HG03432 (cell line): ENCODE results near the gene IBA57.

Experiments
- ATAC-seq: cut with Tn5 transposase; IDR thresholded peaks from one replicate; pipeline ENCODE4 v1.9.1; 2021; ENCODE audit warnings: mild to moderate bottlenecking, moderate library complexity; ENCODE audit not compliant: unreplicated experiment

IBA57 gene

DNA sequence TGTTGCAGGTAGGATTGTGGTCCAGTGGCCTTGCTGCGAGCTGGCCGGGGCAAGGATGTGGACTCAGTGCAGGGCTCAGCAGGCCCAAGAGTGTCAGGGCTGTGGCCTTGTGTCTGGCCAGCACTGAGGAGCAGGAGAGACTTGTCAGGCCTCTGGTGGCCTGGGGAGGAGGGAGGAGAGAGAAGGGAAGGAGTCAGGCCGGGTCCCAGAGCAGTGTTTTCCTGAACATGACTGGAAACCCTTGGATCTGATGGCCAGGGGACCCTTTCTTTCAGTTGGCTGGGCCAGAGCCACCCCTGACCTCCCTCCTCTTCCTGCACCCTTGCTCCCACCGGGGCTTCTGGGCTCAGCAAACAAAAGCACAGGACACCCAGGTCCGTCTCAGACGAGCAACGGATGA lies 5.1 kb downstream of the IBA57 start:
- no peak for ATAC-seq

DNA sequence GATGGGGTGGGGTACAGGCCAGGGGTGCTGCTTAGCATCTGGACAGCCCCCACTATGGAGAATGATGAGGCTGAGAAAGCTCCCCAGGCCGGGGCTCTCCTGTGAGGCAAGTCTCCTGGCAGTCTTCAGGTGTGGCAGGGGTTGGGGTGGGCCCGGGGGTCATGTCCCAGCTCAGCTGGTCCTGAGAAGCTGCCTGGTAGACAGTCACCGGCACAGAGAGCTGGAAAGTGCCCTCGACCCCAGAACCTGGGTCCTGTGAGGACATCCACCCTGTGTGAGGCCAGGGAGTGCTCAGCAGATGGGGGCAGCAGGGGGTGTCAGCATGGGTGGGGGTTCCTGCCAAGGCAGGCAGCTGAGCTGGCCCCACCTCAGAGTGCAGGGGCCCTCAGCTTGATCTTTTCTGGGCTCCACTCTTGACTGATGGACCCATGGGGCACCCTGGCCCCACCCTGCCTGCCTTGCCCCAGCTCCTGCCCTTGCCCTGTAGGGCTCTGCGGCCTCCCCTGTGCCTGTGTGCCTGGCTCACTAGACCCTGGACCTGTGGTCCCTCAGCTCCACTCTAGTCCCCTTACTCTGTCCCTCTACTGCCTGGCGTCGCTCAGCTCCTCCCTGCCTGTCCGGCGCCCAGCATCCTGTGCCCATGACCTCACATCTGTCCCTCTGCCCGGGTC lies 5.8 kb downstream of the IBA57 start:
- no peak for ATAC-seq

DNA sequence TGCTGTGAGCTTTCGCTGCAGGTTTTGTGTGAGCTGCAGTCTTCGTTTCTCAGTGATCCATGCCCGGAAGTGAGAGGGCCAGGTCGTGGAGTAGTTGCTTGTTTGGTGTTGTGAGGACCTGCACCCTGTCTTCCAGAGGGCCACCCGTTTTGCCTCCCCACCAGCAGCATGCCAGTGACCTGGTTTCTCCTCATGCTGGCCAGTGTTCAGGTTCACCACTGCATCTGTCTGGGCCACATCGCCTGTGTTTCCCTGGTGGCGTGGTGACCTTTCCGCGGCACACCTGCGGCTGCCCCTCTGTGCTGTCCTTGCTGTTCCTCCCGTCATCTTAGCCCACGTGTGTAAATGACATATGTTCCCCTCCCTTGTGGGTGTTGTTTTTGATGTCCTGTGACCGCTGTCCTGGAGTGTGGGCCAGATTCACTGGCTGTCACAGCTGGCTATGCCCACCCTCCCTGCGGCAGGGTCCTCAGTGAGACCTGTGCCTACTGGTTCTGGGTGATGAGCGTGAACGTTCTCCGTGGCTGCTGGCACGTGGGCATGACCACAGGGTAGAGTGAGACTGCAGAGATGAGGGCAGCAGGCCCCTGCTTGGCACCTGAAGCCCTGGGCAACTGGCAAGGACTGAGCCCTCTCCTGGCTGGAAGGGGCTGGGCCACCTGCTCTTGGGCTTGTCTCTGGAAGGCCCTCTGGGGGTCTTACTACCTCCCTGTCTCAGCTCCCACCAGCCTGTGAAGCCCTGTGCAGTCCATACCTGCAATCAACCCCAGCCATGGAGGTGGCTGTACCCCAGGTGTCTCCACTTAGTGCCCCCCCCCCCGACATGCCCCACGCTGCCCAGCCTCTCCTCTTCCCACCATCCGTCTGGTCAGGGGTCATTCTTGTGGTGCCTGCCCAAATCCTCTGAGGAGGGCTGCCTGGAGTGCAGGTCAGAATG lies 7.3 kb downstream of the IBA57 start:
- no peak for ATAC-seq

DNA sequence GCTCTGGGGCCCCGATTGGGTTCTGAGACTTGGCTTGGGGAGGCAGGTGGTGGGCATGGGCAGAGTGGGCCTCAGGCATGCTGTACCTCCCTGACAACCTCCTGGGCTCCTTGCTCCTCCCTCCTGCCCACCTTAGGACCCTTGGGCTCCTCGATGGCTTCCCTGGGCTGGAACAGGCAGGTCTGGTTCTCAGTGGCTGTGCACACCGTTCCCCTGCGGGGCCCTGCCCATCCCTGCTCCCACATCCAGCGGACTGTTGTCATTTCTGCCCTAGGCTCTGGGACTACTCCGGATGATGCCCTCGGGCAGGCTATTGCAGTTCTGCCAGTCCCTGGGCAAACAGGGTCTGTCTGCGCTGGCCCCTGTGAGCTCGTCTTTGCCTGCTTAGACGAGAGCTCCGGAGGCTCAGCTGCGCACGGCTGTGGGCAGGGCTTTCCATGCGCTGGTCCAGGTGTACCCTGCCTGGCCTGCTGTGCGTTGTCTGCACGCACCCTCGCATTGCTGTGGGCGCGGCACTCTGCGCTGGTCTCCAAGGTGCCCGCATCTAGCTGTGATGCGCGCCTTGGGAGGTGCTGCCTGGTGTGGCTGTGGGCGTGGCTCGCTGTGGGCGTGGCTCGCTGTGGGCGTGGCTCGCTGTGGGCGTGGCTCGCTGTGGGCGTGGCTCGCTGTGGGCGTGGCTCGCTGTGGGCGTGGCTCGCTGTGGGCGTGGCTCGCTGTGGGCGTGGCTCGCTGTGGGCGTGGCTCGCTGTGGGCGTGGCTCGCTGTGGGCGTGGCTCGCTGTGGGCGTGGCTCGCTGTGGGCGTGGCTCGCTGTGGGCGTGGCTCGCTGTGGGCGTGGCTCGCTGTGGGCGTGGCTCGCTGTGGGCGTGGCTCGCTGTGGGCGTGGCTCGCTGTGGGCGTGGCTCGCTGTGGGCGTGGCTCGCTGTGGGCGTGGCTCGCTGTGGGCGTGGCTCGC lies 8.2 kb downstream of the IBA57 start:
- ATAC-seq, result peak; percentile 34

DNA sequence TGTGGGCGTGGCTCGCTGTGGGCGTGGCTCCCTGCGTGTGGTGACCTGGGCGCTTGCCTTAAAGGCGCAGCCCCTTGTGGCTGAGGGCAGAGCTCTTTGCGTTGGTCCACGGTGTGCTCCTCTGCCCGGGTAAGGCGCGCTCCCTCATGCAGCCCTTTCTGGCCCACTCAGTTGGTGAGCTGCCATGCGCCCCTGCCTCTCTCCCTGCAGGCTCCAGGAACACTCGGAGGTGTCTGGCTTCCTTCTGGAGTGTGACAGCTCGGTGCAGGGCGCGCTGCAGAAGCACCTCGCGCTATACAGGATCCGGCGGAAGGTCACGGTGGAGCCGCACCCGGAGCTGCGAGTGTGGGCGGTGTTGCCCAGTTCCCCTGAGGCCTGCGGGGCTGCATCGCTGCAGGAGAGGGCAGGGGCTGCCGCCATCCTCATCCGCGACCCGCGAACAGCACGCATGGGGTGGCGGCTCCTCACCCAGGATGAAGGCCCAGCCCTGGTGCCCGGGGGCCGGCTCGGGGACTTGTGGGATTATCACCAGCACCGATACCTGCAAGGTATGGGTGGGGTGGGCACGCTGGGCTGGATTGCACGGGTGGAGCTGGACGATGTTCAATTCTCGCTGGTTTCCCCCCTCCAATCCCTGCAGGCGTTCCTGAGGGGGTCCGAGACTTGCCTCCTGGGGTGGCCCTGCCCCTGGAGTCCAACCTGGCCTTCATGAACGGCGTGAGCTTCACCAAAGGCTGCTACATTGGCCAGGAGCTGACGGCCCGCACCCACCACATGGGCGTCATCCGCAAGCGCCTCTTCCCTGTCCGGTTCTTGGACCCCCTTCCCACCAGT lies 9.1 kb downstream of the IBA57 start:
- ATAC-seq, result no peak

DNA sequence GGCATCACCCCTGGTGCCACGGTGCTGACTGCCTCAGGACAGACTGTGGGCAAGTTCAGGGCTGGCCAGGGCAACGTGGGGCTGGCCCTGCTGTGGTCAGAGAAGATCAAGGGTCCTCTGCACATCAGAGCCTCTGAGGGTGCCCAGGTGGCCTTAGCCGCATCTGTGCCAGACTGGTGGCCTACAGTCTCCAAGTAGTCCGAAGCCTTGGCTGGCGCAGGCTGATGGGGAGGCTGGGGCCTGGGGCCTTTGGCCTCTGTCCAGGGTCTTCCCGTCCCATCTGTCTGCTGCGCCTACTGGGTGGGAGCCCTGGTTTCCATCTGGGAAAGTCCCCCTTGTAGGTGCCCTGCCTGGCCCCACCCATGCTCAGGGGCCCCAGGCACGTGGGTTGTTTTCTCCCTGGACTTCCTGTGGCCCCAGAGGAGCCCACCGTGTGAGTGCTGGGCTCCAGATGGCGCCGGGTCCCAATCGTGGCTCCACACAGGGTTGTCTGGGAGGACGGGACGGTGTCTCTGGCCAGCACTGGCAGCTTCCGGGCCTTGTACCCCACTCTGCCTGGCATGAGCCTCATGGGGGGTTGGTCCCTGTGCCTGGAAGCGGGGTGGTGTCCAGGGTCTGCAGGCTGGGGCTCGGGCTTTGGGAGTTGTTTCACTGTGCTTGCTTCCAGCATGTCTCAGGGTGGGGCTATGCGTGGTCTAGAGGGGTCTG lies 9.9 kb downstream of the IBA57 start:
- ATAC-seq, result no peak

DNA sequence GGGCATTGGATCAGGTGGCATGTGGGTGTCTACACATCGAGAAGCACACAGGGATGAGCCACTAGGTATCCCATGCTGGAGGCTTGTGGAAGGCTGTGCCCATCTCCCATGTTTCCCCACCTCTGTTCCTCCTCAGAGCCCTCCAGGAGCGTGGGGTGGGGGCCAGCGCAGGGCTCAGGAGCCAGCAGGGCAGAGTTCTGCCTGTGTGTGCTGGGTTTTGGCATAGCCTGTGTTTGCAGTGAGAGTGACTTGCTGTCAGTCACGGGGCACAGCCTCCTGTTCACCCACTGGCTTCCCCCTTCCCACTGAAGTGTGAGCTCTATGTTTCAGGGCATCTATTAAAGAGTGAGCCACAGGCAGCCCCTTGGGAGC lies 10.4 kb downstream of the IBA57 start:
- ATAC-seq, result no peak

DNA sequence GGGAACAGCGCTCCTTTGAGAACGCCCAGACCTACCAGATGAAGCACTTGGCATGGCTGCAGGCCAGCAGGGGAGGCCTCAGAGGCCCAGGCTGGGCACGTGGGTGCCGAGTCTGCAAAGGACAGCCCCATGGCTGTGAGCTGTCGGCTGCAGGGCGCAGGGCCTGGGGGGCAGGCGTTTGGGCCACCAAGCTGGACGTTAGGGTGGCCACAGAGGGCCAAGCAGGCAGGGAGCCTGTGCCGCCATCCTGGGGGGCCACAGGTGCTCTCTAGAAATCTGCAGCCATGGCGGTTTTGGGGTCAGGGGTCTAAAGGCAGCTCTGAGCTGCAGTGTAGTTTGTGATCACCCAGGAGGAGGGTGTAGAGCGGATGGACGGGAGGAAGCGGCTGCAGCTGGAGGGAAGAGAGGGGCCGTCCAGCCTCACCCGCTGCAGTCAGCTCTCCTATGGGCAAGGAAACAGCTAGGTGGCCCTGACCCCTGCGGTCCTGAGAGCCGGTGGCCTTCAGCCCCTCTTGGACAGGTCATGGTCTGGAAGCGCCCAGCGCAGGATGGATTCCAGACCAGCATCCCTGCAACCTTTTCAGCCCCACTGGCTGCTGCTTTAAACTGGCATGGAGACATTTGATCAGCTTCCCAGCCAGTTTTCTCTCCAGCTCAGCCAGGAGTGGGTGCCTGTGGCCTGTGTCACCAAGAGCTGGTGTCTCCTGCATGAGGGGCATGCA lies 11.0 kb downstream of the IBA57 start:
- ATAC-seq, result no peak

DNA sequence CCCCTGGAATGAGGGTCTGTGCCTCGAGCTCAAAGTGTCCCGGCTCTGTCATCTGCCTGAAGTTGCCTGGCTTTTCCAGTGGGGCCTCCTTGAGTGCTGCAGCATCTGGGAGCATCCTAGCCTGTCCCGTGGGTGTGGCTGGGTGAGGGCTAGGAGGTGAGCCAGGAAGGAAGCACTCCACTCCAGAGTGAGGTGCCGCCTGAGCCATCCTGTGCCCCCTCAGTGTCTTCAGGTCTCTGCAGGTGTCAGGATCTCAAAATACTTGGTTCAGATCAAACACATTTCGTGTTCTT lies 11.5 kb downstream of the IBA57 start:
- no peak for ATAC-seq

DNA sequence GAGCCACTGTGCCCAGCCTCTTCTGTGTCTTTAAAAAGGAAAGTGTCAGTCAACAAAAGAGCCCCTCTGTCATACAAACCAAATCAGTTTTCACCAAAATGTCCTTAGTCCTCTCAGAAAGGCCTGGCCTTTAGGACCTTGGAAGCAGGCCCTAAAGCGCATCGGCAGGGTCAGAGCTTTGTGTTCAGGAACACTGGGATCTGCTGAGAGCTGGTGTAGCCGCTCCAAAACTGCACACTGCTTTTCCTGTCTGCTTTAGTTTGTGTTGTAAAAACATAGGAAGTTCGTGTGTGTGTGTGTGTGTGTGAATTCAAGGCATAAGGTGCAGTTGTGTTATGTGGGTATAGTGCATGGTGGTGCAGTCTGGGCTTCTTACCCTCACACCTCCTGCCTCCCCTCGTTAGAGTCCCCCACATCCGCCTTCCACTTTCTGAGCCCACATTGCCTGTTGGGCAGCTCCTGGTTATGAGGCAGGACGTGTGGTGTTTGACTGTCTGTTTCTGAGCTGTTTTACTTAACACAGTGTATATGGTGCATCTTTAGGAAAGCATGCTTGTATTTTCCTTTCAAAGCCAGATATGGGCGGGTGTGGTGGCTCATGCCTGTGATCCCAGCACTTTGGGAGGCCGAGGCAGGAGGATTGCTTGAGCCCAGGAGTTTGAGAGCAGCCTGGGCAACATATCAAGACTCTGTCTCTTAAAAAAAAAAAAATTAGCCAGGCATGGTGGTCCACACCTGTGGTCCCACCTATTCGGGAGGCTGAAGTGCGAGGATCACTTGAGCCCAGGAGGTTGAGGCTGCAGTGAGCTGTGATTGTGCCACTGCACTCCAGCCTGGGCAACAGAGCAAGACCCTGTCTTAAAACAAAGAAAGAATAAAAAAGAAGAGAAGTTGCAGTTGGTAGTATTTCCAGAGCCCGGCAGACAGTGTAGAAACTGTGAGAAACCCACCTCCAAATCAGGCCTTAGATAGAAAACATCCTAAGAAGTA lies 12.4 kb downstream of the IBA57 start:
- ATAC-seq, result no peak

DNA sequence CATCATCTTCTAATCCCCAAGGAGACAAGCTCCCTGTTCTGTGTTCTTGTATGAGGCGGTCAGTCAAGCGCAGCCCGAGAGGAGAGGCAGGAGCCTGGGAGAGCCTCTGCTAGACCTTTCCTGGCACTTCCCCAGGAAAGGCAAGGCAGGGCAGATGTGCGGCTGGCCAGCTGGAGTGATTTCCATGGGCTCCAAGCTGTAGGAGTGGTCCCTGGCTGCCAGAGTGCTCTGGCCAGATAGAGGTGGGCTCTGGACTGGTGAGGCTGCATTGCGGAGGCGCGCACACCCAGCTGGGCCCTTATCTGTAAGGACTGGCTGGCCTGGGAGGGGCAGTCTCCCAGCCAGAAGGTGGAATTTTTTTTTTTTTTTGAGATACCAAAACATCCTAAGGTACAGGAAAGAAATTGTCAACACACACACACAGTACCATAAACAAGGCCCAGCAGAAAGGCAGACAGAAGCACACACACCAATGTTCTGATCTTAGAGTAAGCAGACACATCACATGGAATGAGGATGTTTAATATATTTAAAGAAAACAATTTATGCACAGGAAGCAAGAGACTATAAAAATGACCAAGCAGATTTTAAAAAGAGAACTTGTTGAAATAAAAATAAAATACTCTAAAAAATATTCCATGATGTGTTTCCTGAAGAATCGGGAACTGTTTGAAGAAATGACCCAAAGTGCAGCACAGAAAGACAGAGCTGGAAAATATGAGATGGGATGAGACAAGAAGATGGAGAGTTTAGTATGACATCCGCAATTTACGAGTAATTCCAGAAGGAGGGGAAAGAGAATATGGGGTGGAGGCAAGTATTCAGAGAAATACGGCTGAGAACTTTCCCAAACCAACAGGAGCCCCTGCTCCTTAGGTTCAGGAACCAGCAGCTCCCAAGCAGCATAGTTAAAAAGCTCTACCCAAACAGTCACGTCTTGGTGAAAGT lies 13.4 kb downstream of the IBA57 start:
- ATAC-seq, result no peak

DNA sequence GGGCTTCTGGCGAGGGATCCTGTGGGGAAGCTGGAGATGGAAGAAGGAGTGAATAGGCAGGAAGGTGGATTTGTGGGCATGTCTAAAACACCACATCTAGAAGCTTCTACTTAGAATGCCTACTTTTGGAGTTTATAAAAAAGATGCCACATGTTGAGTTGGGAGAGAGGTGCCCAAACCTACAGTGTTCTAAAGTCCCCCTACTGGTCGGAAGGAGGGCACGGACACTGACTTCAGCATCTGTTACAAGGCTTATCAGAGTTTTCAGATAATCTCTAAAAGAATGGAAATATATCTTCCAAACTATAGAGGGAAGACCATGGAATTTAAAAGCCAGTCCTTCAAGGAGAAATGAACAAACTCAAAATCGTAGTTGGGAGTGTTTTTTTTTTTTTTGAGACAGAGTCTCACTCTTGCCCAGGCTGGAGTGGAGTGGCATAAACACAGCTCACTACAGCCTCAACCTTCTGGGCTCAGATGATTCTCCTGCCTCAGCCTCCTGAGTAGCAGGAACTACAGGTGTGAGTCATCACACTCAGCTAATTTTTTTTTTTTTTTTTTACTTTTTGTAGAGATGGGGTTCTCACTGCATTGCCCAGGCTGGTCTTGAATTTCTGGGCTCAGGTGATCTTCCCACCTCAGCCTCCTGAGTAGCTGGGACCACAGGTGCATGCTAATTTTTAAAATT lies 14.8 kb downstream of the IBA57 start:
- ATAC-seq, result no peak

DNA sequence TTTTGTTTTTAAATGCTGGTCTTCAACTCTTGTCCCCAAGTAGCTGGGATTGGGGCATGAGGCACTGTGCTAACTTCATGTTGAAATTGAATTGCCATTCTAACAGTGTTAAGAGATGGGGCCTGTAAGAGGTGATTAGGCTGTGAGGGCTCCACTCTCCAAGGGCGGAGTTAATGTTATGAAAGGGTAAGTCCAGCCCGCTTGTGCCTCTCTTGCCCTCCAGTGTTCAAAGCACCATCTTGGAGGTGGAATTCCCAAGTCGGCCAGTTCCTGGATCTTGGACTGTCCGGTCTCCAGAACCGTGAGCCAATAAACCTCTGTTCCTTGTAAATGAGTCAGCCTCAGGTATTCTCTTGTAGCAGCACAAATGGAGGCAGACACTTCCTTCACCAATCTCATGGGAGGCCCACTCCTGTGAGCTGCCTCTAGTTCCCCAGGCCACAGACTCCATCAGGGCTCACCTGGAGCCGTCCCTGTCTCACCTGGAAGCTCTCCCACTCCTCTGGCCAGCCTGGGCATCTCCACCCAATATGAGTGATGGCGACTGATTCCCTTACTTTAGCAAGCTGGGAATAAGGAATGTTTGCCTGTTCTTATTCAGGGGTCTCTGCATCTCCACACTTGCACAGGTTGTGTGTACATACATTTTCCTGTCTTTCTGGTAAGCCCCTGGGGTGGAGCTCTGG lies 15.5 kb downstream of the IBA57 start:
- no peak for ATAC-seq

DNA sequence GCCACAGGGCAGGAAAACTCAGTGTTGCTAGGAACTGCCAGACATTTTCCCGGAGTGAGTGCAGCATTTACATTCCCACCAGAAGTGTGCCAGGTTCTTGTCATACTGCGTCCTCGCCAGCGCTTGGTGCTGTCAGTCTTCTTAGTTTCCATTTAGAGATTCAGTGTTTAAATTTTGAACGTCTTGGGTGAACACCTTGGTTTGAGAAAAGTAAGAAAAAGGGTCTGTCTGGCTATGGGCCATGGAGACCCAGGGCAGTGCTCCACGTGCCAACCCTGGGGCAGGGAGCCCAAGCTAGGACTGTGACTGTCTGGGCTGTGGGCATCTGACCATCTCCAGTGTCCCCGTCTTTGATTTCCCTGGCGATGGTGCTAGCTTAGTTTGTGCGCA lies 16.0 kb downstream of the IBA57 start:
- ATAC-seq, result no peak

DNA sequence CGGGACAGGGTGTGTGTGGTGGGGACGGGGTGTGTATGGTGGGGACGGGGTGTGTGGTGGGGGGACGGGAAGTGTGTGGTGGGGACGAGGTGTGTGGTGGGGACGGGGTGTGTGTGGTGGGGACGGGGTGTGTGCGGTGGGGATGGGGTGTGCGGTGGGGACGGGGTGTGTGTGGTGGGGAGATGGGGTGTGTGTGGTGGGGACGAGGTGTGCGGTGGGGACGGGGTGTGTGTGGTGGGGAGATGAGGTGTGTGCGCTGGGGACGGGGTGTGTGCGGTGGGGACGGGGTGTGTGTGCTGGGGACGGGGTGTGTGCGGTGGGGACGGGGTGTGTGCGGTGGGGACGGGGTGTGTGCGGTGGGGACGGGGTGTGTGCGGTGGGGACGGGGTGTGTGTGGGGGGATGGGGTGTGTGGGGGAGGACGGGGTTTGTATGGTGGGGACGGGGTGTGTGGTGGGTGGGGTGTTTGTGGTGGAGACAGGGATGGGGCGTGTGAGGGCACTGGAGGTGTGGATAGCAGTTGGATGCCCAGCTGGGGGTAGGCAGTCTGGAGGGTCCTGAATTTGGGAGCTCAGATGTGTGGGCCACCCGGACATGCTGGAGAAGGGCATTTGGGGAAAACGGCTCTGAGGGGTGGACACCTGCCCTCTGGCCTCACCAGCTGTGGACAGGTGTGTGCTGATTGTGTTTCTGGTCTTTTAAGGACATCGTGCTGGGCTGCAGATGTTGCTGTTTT lies 16.9 kb downstream of the IBA57 start:
- ATAC-seq, result no peak
